GM21619 (cell line): ENCODE data around the gene PEX1.
"Not testable (repeated sequence)": the region's sequence is repeated elsewhere in the genome, so short reads cannot be mapped to it uniquely, and the experiment has no call there.

Source experiments
- ATAC-seq: cut with Tn5 transposase; IDR thresholded peaks from one replicate; pipeline ENCODE4 v1.9.1; 2021; ENCODE audit not compliant: unreplicated experiment

PEX1 gene

DNA sequence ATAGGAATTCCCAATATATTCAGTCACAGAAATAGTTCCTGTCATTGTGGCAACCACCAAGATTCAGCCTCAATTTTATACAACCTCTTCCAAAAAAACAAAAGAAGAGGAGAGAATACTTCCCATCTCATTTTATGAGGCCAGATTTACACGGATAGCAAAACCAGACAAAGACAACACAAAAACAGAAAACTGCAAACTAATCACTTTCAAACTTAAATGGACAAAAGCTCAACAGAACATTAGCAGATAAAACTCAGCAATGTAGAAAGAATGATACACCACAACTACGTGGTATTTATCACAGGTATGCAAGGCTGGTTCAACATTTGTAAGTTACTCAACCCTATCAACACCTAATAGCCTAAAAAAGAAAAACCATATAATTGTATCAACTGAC, 22.0 kb downstream of the PEX1 start:
- ATAC-seq: no peak

DNA sequence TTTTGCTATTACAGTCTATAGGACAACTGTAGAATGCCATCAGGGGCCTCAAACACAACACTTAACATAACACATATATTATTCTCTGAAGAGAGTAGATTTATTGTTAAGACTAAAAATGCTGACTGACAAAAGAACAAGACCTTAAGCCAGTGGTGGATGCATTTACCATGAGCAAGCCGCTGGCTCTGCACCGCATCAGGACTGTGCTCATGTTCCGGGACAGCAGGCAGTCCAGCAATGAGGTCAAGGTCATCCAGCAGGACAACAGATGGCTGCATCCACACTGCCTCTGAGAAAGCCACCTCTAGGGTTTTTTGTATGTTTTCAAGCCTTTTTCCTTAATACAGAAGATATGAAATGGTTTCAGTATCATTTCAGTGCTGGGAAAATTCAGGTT, 23.8 kb downstream of the PEX1 start:
- ATAC-seq: no peak

DNA sequence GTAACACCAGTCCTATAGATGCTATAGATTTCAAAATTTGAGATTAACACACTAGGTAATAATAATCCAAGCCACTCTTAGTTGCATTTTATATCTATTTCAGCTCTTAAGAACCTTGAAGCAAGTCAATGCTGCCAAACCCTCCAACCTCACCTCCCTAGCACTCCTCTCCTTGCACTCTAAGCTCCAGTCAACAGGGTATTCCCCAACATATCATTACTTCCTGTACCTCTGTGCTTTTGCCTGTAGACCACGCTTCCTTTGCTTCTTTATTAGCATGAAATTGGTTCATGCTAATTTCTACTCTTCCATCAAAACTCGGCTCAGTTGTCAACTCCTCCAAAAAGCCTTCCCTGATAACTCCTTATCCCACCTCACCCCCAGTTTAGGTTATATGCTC, 24.6 kb downstream of the PEX1 start:
- ATAC-seq: no peak

DNA sequence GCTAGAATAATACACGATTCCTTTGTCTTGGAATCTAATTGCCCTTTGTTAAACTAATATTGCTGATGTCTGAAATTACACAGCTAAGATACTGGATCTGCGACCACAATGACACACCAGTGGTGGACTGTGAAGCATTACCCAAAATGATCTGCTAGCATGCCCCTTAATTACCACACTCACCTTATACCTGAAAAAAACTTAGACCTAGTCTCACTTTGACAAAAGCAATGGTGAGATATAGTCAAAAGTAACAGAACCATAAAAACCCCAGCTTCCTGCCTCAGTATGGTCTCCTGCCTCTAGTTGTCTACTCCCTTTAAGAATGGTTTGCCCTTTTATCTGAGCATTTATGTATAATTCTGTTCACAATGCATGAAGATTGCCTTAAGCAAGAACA, 29.8 kb downstream of the PEX1 start:
- ATAC-seq: no peak

DNA sequence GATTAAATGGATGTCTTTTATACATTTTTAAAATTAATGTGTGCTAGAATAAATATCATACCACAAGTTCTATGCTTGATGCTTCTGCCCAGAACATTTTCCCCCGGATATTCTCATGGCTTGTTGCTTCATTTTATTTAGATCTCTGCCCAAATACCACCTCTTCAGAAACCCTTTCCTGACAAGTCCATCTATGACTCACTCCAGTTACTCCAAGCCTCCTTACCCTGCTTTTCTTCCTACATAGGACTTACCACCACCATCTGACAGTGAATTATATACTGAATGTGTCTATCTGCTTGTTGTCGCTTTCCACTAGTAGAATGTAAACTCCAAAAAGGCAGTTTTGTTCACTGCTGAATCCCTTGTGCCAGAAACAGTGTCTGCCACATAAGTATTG, 31.4 kb downstream of the PEX1 start:
- no peak for ATAC-seq

DNA sequence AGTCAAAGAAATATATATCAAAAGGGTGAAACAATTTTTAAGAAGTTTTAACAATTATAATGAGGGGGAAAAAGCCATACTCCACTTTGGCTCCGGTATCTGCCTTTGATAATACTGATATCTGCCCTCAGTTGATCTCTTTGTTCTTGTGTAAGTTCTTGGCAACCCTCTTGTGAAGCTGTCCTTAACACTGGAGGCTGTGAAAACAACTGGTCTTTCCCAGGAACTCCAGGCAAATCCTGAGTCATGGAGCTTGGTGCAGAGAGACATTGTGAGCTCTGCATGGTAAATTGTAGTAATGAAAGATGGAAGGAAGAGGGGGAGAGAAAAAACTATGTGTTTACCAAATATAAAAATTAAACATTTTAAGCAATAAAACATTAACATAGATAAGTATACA, 38.7 kb downstream of the PEX1 start:
- ATAC-seq: no peak

DNA sequence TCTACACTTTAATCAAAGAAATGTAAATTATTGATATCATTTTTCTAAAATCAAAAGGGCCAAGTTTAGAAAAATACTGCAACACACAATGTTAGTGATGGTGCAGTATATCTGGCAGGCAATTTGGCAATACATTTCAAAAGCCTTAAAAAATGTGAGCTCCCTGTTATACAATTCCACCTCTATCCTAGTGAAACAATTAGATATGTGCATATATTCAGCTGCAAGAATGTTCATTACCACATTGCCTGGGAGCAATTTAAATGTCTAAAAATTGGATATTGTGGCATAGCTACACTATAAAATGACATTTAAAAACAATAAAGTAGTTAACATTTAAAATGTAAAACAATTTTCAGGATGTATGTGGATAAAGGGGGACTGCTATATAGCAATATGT, 40.5 kb downstream of the PEX1 start:
- ATAC-seq: no peak

DNA sequence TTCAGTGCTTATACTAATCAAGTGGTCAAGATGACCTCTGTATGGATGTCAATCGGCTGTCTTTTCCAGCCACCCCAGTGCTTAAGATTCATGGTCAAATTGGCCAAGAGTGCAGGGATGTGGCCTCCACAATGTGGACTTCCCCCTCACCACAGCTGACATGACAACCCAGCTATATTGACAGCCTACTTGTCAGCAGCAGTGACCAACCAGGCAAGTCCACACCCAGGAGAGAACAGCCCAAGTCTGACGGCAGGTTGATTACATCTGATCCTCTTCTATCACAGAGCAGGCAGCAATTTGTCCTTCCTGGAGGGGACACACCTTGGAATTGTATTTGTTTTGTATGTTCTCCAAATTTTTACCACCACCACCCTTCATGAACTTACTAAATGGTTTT, 42.3 kb downstream of the PEX1 start:
- no peak for ATAC-seq

DNA sequence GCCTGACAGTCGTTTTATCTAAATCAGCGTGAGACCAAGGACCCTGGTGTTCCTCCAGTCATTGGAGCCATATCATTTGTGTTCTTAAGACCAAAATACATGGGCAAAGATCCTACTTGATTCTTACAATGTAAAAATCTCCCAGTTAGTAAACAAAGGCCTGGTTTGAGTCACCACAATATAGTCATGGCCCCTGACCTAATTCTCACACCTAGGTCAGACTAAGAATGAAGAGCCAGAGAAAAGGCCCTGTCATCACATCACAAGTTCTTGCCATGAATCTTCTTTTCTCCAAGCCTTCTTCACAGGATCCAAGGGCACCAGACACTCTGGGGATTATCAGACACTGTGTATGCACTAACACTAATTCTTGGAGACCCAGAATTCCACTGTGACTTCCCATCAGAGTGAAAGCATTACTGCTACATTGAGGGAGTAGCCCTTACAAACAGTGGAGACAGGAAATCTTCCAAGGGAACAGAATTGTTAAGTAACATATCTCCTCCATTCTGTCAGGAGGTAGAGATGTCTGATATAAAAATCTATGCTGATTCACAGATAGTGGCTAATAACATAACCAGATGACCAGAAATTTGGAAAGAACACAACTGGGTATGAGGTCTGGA, 42.9 kb downstream of the PEX1 start:
- no peak for ATAC-seq

DNA sequence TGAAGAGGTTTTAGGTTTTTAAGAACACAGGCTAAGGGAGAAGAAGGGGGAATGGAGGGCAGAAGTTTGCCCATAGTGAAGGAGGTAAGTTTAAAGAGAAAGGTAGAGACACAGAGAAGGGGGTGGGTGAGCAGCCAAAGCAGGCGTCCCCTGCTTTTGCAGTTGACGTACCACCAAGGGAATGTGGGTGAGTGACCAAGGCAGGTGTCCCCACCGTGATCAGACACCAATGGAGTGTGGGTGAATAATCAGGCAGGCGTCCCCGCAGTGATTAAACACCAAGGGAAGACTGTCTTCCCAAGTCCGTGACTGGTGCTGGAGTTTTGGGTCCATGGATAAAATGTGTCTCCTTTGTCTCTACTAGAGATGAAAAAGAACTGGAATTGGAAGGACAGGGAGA, 44.1 kb downstream of the PEX1 start:
- ATAC-seq: not testable (repeated sequence)

DNA sequence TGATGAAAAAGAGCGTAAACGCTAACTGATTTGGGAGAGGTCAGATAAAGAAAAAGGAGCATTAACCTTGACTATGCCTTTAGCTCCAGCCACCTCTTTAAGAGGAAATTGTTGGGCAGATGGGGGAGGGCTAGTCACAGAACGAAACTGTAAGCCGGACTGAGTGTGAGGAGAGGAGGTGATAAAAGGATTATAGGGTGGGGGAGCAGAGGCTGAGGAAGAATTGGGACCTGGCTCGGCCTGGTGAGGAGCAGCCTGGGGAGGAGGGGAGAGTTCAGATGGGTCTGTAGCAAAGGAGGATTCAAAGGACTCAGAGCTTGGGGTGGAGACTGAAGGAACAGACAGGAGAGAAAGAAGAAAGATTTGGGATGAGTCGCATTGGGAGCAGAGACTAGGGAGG, 44.7 kb downstream of the PEX1 start:
- ATAC-seq: not testable (repeated sequence)

DNA sequence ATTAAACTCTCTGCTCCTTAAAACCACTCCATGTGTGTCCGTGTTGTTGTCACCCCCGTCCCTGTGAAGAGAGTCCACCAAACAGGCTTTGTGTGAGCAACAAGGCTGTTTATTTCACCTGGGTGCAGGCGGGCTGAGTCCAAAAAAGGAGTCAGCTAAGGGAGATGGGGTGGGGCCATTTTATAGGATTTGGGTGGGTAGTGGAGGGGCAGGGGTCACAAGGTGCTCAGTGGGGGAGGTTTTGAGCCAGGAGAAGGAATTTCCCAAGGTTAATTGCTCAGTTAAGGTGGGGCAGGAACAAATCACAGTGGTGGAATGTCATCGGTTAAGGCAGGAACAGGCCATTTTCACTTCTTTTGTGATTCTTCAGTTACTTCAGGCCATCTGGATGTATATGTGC, 49.2 kb downstream of the PEX1 start:
- ATAC-seq: not testable (repeated sequence)

DNA sequence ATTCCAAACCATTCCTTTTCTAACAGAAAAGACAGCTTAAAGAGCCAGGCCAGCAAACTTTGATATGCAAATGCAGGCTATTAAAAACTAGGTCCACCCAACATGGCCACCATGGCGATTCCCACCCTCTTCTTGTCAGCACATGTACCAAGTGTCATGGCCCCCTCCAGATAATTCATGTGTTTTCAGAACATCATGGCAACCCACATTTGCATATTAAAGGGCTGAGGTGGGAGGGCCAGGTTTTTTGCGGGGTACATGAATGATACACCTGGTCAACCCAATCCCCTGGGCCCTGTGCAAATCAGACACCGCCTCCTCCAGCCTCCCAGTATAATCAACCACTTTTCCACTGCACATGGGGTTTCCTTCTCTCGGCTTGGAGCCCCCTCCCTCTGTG, 49.6 kb downstream of the PEX1 start:
- no peak for ATAC-seq

DNA sequence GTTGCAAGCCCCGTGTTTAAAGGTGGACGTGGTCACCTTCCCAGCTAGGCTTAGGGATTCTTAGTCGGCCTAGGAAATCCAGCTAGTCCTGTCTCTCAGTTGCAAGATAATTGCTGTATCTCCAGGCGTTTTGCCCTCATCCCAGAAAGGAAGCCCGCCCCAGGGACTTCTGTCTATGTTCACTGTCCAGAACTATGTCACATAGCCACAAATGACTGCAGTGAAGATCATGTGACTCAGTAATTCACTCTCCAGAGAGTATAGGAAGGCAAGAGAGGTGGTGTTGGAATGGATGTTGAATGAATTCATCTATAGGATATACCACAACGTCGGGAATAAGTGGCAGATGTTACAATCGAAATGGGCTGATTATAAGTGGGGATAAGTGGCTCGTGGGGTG, 50.2 kb downstream of the PEX1 start:
- no peak for ATAC-seq

DNA sequence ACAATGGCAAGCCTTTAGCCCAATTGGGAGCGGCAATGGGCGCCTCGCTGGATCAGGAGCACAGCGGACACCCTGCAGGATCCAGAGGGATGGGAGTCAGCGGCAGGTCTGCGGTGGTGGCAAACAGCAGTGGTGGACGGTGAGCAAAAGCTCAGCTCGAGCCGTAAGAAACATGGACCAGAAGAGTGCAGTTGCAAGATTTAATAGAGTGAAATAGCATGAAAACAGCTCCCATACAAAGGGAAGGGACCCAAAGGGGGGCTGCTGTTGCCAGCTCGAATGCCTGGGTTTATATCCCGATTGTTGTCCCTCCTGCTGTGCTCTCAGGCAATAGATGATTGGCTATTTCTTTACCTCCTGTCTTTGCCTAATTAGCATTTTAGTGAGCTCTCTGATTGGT, 50.6 kb downstream of the PEX1 start, which contains the start of gene ERVW-1:
Gene ERVW-1, minus strand, starts transcription at position 266 of the 400 bp plus-strand sequence. CDS start 7,565 bp downstream, outside the sequence.
- ATAC-seq: not testable (repeated sequence)

DNA sequence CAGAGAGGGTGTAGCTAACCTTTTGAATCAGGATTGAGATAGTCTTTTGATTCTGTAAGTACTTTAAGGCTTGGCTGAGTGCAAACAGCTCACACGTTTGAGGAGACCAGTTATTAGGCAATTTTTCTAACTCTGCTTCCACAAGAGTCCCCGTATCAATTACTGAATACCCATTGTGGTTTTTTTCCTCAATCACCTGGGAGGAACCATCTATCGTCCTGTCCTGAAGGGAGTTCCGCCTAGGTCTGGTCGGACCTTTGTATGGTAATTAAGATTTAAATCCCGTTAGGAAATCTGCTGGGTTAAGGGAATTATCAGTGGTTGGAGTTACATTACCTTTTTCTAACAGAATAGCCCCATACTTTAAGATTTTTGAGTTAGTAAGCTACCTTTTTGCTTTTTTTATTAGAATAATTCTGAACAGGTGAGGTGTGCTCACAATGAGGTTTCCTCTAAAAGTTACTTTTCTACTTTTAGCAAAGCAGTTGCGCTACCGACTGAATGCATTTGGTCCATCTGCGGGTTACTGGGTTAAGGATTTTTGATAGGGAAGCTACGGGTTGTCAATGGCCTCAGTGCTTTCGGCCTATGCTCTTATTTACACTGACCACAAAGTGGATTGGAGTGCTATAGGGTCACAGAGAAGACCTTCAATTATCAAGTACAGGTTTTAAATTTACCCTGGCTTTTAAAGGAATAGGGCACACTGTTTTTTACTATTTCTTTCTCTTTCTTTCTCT, 52.3 kb downstream of the PEX1 start:
- not testable (repeated sequence) for ATAC-seq

DNA sequence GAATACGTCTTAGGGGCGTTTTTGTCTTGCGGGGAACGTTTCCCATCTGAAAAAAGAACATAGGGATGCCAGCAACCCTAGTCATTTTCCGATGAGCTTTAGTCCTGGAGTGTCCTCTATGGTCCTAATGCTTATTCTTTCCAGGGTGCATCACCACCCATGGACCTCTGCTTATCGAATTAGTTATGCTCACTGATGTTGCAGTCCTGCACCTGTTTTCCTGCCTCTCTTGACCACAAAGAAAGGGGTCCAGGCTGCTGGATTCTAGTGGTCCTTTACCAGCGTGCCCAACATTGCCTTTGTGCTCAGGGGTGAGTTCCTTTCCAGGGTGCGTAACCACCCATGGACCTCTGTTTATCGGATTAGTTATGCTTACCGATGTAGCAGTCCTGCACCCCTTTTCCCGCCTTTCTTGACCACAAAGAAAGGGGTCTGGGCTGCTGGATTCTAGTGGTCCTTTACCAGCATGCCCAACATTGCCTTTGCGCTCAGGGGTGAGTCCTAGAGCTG, 53.0 kb downstream of the PEX1 start:
- ATAC-seq: not testable (repeated sequence)

DNA sequence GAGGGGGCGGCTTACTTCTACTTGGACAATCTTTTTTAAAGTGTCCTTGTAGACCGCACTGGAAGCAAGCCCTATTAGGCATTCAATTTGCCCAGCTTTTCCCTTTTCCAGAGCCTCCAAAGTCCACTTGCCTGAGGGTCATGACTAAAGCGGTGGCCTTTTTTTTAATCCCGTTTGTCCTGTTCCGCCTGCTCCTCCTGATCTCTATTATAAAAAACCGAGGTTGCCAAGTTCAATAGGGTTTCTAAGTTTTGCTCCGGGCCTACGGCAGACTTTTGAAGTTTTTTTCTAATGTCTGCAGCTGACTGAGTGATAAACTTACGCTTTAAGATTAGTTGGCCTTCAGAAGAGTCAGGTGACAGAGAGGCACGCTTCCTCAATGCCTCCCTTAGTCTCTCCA, 54.3 kb downstream of the PEX1 start:
- ATAC-seq: not testable (repeated sequence)

DNA sequence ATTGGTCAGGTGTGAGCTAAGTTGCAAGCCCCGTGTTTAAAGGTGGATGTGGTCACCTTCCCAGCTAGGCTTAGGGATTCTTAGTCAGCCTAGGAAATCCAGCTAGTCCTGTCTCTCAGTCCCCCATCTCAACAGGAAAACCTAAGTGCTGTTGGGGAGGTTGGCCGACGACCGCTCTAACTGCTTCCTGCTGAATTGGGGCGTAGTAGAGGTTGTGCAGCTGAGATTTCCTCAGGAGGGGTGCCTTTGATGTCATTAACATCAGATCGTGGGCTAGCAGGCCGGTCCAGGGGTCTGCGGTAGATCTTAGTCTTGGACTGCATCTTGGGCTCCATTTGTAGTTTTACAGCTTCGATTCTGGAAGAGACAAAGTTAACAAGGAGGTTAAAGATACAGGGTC, 59.7 kb downstream of the PEX1 start:
- not testable (repeated sequence) for ATAC-seq

DNA sequence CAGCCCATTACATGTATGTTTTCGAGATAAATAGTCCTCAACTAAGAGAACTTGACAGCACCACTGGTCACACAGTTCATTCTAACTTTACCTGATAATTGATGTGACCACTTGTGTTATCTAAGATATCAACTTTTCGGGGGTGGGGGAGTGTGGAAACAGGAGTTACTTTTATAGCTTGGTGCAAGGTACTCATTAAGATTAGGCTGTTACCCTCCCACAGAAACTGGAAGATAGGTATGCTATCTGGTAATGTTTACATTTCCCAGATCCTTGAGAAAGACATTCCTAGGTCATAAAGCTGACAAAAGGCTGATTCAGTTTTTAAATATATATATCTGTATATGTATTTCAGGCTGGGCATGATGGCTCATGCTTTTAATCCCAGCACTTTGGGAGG, 61.6 kb downstream of the PEX1 start:
- no peak for ATAC-seq

DNA sequence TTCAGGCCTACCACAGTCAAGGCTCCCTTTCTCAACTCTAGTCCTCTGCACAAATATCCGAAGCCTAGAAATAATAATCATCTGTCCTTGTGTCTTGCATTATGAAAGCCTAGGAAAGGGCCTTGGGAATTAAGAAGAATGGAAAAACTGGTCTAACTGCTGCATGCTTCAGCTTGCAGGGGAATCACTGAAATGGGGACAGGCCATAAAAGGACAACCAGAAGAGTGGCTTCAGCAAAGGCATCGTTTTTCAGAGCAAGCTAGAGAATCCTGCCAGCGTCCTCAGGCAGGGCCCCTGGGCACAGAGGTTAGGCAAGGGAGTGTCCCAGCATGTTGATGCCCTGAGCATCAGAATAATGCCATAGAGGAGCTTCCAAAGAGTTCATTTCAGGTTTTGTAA, 63.8 kb downstream of the PEX1 start:
- no peak for ATAC-seq

DNA sequence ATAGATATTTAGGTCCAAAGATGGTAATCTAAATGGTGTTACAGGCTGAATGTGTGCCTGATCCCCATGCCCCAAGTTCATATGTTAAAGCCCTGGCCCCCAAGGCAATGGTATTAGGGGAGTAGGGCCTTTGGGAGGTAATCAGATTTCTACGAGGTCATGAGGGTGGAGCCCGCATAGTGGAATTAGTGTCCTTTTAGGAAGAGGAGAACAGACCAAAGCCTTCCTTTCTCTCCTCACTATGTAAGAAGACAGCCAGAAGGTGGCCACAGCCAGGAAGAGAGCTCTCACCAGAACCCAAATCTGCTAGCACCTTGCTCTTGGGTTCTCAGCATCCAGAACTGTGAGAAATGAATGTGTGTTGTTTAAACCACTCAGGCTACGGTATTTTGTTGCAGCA, 65.8 kb downstream of the PEX1 start:
- no peak for ATAC-seq
